ENCODE data around the gene COL4A2.
"Not testable (repeated sequence)": the region's sequence is repeated elsewhere in the genome, so short reads cannot be mapped to it uniquely, and the experiment has no call there.

Gene COL4A2

DNA sequence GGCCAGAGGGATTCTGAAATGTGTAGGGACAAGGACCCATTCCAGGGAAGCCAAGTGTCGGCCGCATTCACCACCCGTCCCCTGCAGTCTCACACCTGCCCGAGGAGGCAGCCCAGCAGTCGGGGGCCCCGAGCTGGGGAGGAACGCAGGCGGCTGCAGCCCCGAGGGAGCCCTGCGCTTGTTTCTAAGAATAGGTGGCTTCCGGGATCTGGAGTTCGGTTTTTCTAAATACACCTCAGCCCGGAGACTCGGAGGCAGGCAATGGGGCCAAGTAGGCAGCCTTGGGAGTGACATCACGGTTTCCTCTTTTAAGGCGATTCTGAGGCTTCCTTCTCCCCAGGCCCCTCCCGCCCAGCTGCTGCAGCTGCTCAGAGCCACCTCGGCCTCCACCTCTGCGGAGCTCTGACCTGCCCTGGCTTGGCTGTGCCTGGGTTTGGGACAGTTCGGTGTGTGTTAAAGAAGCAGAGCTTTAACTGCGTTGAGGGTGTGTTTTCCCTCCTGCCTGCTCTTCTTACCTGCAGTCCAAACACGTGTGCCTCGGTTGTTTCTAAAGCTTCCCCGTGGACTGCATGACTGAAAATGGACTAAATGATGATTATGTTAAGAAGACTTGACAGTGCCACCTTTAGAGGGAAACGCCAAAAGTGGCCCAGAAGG lies 80.5 kb downstream of the COL4A2 start:
- DNase-seq: no peak

GRCh38 chr13:110388108-110388943 lies 81.2 kb downstream of the COL4A2 start:
- DNase-seq: no peak

DNA sequence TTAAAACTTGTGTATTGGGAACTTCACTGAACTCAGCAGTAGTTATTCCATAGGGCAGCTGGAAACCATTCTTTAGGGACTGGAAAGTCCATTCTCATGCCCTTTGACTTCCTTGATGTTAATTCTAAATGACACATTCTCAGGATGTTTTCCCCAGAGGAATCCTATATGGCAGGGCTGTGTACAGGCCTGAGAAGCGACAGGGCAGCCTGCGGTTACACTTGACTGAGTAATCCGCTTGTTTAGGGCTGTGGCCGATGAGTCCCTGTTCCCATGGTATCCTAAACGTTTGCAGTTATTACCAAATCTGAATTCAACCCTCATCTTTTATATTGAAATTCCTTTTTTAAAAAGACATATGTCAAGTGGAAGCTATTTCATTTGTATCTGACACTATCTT lies 83.5 kb downstream of the COL4A2 start:
- no peak for DNase-seq

- DNase-seq: no peak
Measured at GRCh38 chr13:110391273-110391672, 84.2 kb downstream of the COL4A2 start.

- no peak for DNase-seq
Measured at GRCh38 chr13:110392510-110393240, 85.6 kb downstream of the COL4A2 start.

- DNase-seq: no peak
Measured at GRCh38 chr13:110393761-110394160, 86.7 kb downstream of the COL4A2 start.

DNA sequence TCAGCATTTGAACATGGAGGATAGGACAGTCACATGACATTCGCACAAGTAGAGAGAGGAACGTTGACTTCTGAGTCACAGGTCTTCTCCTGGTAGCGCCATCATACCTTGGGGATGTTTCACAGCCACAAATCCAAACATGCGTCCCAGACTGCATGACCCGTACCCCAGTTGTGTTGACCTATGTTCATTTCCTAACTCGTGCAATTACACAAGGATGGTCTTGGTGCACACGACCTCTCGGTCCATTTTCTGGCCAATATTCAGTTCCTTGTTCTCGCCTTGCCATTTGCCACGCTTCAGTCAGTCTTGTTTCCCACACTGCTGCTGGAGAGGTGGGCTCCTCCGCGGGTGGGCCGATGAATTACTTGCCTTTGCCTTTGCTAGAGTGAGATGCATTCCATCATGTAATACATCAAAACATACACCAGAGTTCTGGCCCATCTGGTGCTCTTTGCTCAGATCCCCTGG lies 87.3 kb downstream of the COL4A2 start:
- no peak for DNase-seq

- not testable (repeated sequence) for DNase-seq
Measured at GRCh38 chr13:110395616-110396015, 88.5 kb downstream of the COL4A2 start.

- DNase-seq: no peak
Measured at GRCh38 chr13:110396476-110396875, 89.4 kb downstream of the COL4A2 start.

GRCh38 chr13:110396913-110397381 lies 89.9 kb downstream of the COL4A2 start:
- DNase-seq: no peak

- DNase-seq: no peak
Measured at GRCh38 chr13:110397436-110398115, 90.5 kb downstream of the COL4A2 start.

GRCh38 chr13:110398564-110399507 lies 91.8 kb downstream of the COL4A2 start:
- DNase-seq: no peak

DNA sequence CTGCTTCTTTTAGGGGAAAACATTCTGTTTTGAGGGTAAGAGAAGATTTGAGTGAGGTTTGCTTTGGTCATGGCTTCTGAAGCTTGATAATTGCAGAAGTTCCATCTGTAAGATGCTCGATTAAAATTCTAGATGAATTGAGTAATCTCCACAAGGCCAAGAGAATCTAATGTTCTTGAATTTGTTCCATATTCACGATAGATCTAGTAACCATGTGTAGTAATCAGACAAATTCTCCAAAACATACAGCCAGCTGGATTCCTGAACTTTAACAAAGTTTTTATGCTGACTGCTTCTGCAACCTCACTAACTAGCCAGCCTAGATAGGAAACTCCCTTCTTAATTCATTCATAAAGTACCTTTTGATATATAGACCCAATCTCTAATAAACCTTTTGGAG lies 92.7 kb downstream of the COL4A2 start:
- DNase-seq: no peak

GRCh38 chr13:110400786-110401533 lies 93.9 kb downstream of the COL4A2 start:
- no peak for DNase-seq

DNA sequence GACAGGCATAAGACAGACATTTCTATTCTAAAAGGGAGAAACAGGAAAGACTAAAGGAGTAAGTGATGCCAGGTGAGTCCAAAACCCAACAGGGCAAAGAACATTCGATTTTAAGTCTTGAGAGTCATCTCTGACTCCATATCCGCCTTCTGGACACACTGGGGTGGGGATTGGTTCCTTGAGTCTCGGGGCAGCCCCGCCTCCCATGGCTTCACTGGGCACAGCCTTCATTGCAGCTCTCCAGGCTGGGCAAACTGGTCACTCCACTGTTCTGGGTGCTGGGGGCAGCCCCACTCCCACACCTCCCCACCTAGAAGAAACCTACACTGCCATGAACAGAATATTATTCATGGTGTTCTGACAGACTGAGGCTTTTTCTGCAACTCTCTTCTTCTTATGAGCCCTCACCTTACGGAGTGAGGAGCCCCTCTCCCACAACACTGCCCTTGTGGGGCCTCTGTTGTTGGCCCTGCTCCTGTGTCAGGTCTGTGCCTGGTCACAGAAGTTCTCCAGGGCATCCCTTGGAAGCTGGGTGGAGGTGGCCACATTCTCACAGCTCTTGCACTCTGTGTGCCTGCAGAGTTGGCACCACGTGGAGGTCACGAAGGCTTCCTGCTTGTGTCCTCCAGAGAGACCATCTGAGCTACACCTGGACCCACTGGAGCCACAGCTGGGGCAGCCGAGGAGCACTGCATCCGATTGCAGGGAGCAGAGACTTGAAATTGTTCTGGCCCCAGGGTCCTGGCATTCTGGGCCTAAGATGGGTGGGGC lies 95.4 kb downstream of the COL4A2 start:
- no peak for DNase-seq

DNA sequence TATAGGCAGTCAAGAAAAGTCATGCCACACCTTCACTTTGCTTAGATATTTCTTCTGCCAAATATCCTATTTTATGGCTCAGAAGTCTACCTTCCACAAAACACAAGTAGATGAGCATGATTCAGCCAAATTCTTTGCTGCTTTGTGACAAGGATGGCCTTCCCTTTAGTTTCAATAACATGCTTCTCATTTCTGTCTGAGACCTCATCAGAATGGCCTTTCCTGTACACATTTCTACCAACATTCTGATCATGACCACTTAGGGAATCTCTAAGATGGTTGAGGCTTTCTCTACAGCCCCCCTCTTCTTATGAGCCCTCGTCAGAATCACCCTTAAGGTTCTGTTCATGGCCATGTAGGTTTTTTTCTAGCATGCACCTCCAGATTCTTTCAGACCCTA lies 96.2 kb downstream of the COL4A2 start:
- no peak for DNase-seq

DNA sequence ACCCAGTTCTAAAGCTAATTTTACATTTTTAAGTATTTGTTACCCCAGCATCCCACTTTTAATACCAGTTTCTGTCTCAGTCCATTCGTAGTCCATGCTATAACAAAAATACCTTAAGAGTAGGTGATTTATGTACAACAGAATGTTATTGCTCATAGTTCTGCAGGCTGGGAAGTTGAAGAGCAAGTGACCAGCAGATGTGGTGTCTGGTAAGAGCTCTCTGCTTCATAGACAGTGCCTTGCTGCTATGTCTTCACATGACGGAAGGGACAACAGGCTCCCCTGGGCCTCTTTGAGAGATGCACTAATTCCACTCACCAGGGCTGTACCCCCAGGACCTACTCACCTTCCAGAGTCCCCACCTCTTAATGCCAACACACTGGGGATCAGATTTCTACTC lies 96.6 kb downstream of the COL4A2 start:
- no peak for DNase-seq

DNA sequence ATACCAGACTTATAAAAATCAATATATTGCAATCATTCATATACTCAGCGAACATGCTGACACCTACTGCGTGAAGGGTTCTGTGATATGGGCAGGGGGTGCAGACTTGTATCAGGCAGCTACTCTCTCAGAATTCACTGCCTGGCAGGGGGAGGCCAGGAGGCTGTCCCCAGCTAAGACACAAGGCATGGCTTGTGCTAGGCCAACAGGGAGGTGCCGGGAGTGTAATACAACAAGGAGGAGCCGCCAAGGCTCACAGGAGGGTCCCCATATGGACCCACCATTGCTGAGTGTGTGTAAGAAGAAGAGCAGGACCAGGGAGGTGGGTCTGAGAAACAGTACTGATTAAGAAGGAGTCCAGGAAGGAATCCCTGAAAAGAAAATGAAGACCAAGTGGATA lies 97.2 kb downstream of the COL4A2 start:
- DNase-seq: no peak

- no peak for DNase-seq
Measured at GRCh38 chr13:110405597-110406450, 98.7 kb downstream of the COL4A2 start.
